Suprapubic skin (tissue), 4 donors: ENCODE data around the gene PAK6.

Experiments
- EP300 ChIP-seq: sonication (generic); formaldehyde crosslinking; IDR thresholded peaks from one replicate; pipeline ENCODE4 v1.6.1; 2017; ENCODE audit warnings: antibody characterized with exemption
- POLR2A ChIP-seq, 2 donors: fragments of 450-650 bp; IDR thresholded peaks; one replicate each; pipeline ENCODE4 v1.6.1; 2017; ENCODE audit warnings: antibody characterized with exemption in 2 of 2, mild to moderate bottlenecking in 2 of 2, moderate library complexity in 2 of 2
- POLR2AphosphoS5 ChIP-seq, 3 donors: sonication (generic); formaldehyde crosslinking; IDR thresholded peaks; one replicate each; pipeline ENCODE4 v1.6.1; 2017; ENCODE audit warnings: antibody characterized with exemption in 3 of 3
- TF ChIP-seq, protein P1 (sequence below), 2 donors: fragments of 200-600 bp in 1 of 2; fragments of 450-650 bp in 1 of 2; sonication (generic) in 1 of 2; IDR thresholded peaks; one replicate each; pipeline ENCODE4 v1.5.1; 2016 to 2019; ENCODE audit warnings: antibody characterized with exemption in 2 of 2, mild to moderate bottlenecking in 1 of 2, moderate library complexity in 1 of 2

GRCh38 chr15:40287505-40287904 is 48.6 kb downstream of the PAK6 start:
- TF ChIP-seq, protein P1, sequence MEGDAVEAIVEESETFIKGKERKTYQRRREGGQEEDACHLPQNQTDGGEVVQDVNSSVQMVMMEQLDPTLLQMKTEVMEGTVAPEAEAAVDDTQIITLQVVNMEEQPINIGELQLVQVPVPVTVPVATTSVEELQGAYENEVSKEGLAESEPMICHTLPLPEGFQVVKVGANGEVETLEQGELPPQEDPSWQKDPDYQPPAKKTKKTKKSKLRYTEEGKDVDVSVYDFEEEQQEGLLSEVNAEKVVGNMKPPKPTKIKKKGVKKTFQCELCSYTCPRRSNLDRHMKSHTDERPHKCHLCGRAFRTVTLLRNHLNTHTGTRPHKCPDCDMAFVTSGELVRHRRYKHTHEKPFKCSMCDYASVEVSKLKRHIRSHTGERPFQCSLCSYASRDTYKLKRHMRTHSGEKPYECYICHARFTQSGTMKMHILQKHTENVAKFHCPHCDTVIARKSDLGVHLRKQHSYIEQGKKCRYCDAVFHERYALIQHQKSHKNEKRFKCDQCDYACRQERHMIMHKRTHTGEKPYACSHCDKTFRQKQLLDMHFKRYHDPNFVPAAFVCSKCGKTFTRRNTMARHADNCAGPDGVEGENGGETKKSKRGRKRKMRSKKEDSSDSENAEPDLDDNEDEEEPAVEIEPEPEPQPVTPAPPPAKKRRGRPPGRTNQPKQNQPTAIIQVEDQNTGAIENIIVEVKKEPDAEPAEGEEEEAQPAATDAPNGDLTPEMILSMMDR (IDR thresholded peaks at IDR 0.05) = no peak
- TF ChIP-seq POLR2AphosphoS5 (IDR thresholded peaks at IDR 0.05) = no peak
- no peak for TF ChIP-seq POLR2A (IDR thresholded peaks at IDR 0.05)
- no peak for TF ChIP-seq EP300
